Trophoblast cell (in vitro differentiated cells and primary cell): ENCODE data around the gene WWTR1.

Experiments
- DNase-seq, 2 donors: peaks; one replicate each; pipeline ENCODE4 v3.0.0-alpha.2; 2016
- H2AFZ ChIP-seq: 2 replicates; pipeline ENCODE4 v1.6.1; 2013; ENCODE audit warnings: low read length, moderate library complexity, mild to moderate bottlenecking; ENCODE audit not compliant: insufficient read depth, poor library complexity
- H2AK5ac ChIP-seq: 2 replicates; pipeline ENCODE4 v1.6.1; 2013; ENCODE audit warnings: mild to moderate bottlenecking, low read length
- H2BK120ac ChIP-seq: 2 replicates; pipeline ENCODE4 v1.6.1; 2013; ENCODE audit warnings: low read length, mild to moderate bottlenecking, moderate library complexity; ENCODE audit not compliant: insufficient read depth, poor library complexity
- H2BK12ac ChIP-seq: 2 replicates; pipeline ENCODE4 v1.6.1; 2013; ENCODE audit warnings: mild to moderate bottlenecking, low read length, moderate library complexity
- H2BK5ac ChIP-seq: 2 replicates; pipeline ENCODE4 v1.6.1; 2013; ENCODE audit warnings: low read length, low read depth, moderate library complexity, mild to moderate bottlenecking; ENCODE audit not compliant: poor library complexity
- H3K14ac ChIP-seq: 2 replicates; pipeline ENCODE4 v1.6.1; 2013; ENCODE audit warnings: mild to moderate bottlenecking, low read length
- H3K18ac ChIP-seq: 2 replicates; pipeline ENCODE4 v1.6.1; 2013; ENCODE audit warnings: mild to moderate bottlenecking, low read length
- H3K23ac ChIP-seq: 2 replicates; pipeline ENCODE4 v1.6.1; 2013; ENCODE audit warnings: low read length
- H3K27ac ChIP-seq: 2 replicates; pipeline ENCODE4 v1.5.1; 2013; ENCODE audit warnings: low read depth, mild to moderate bottlenecking, inconsistent platforms, low read length, moderate library complexity
- H3K27me3 ChIP-seq: 2 replicates; pipeline ENCODE4 v1.6.1; 2013; ENCODE audit warnings: inconsistent platforms, mild to moderate bottlenecking, low read length, moderate library complexity; ENCODE audit not compliant: insufficient read depth
- H3K36me3 ChIP-seq, 2 experiments: 1 replicate in 1 of 2; 2 replicates in 1 of 2; pipeline ENCODE4 v1.6.1; 2013; ENCODE audit warnings: low read length in 2 of 2, mild to moderate bottlenecking in 2 of 2, moderate library complexity in 1 of 2; ENCODE audit not compliant: insufficient read depth in 2 of 2, control insufficient read depth in 1 of 2
- H3K4ac ChIP-seq: 2 replicates; pipeline ENCODE4 v1.6.1; 2013; ENCODE audit warnings: low read depth, mild to moderate bottlenecking, low read length, moderate library complexity
- H3K4me1 ChIP-seq, 2 experiments: 1 replicate in 1 of 2; 2 replicates in 1 of 2; pipeline ENCODE4 v1.6.1; 2013; ENCODE audit warnings: low read length in 2 of 2, mild to moderate bottlenecking in 2 of 2, moderate library complexity in 1 of 2; ENCODE audit not compliant: insufficient read depth in 2 of 2, control insufficient read depth in 1 of 2
- H3K4me2 ChIP-seq: 2 replicates; pipeline ENCODE4 v1.6.1; 2013; ENCODE audit warnings: inconsistent platforms, mild to moderate bottlenecking, low read length, moderate library complexity
- H3K4me3 ChIP-seq: 2 replicates; pipeline ENCODE4 v1.5.1; 2013; ENCODE audit warnings: mild to moderate bottlenecking, low read depth, low read length, inconsistent platforms
- H3K79me1 ChIP-seq: one replicate; pipeline ENCODE4 v1.6.1; 2013; ENCODE audit warnings: low read length
- H3K79me2 ChIP-seq: 2 replicates; pipeline ENCODE4 v1.6.1; 2013; ENCODE audit warnings: low read length, mild to moderate bottlenecking; ENCODE audit not compliant: control insufficient read depth, insufficient read depth, poor library complexity
- H3K9ac ChIP-seq: 2 replicates; pipeline ENCODE4 v1.6.1; 2013; ENCODE audit warnings: mild to moderate bottlenecking, low read length
- H3K9me3 ChIP-seq: 2 replicates; pipeline ENCODE4 v1.6.1; 2013; ENCODE audit warnings: low read depth, mild to moderate bottlenecking, control low read depth, inconsistent platforms, low read length; ENCODE audit not compliant: insufficient read depth
- H4K12ac ChIP-seq: 2 replicates; pipeline ENCODE4 v1.6.1; 2013; ENCODE audit warnings: low read depth, mild to moderate bottlenecking, low read length, moderate library complexity
- H4K8ac ChIP-seq: 2 replicates; pipeline ENCODE4 v1.6.1; 2013; ENCODE audit warnings: low read depth, mild to moderate bottlenecking, low read length, moderate library complexity
- H4K91ac ChIP-seq: one replicate; pipeline ENCODE4 v1.6.1; 2013; ENCODE audit warnings: low read depth, mild to moderate bottlenecking, low read length, moderate library complexity
- WGBS: extraction: QIAGEN DNeasy Blood & Tissue Kit; methylation state at CpG from one replicate; pipeline ENCODE4 v1.1.7; 2013; ENCODE audit warnings: missing lambda C conversion rate; ENCODE audit not compliant: insufficient read length, insufficient coverage; ENCODE audit errors: extremely low coverage; 5-methylcytosine and 5-hydroxymethylcytosine counted together

The WWTR1 gene

GRCh38 chr3:149534082-149534481 lies 123.7 kb downstream of the WWTR1 start:
- DNase-seq, result no peak
- Histone ChIP-seq H2BK5ac (no peak overlapping the region), H3K14ac (no peak overlapping the region), H3K23ac (no peak overlapping the region), H3K18ac (no peak overlapping the region), H3K4ac (no peak overlapping the region), H4K8ac (no peak overlapping the region), H3K27me3 (no peaks in the 10 kb centered on the region), H3K4me3 (no peak overlapping the region), H2BK120ac (no peak overlapping the region), H3K36me3 (peaks cover 0 to 4% of the 10 kb centered on the region in 2 experiments), H3K9ac (no peak overlapping the region), H3K79me1 (peaks cover 2% of the 10 kb centered on the region), H4K91ac (no peak overlapping the region), H3K27ac (no peak overlapping the region), H3K4me1 (peaks cover 5 to 17% of the 10 kb centered on the region in 2 experiments), H4K12ac (no peak overlapping the region), H3K9me3 (no peaks in the 10 kb centered on the region), H2AFZ (no peak overlapping the region), H2BK12ac (no peak overlapping the region), H3K79me2 (peaks cover 3% of the 10 kb centered on the region), H2AK5ac (no peak overlapping the region), H3K4me2 (no peak overlapping the region)
- no CpG with 5 or more reads among the region's 4 CpGs for WGBS

DNA sequence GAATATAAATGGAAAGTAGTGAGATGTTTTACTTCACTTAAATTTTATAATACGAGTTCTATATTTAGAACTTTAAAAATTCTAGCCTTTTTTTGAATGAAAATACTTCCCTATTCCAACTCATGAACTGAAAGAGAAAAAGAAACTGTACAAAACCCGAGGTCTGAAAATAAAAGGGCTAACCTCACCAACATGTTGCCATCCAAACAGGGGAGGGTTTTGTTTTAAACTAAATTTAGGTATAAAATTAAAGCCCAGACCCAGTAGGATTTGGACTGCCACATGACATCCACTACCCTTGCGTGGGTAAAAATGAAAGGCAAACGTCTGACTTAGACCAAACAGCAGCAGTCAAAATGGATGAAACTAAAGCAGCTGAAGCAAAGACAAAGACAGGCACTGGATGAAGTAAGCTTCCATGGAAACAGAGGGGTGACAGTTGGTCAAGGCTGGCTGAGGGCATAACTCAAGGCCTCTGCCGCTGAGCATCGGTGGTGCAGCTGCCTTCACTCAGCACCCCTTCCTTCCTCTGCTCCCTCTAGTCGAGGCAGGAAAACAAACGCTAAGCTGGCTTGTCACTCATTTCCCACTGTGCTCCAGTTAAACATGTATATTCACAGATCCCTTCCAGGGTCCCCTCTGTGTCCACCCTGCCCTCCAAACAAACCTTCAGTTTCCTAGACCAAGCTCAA lies 125.2 kb downstream of the WWTR1 start:
- H4K12ac ChIP-seq, result no peak overlapping the region
- H3K14ac ChIP-seq, result peak overlapping the region; percentile 35
- H2AFZ ChIP-seq, result peak overlapping the region; percentile 38
- H3K4ac ChIP-seq, result peak overlapping the region; percentile 17
- H2BK120ac ChIP-seq, result peak overlapping the region; percentile 31
- peaks cover 4% of the 10 kb centered on the region for H3K79me1 ChIP-seq
- no peak overlapping the region for H2BK5ac ChIP-seq
- no peak overlapping the region for H3K4me2 ChIP-seq
- no peaks in the 10 kb centered on the region for H3K9me3 ChIP-seq
- peak overlapping the region; percentile 23 for H2AK5ac ChIP-seq
- no peak overlapping the region for H3K27ac ChIP-seq
- peak overlapping the region; percentile 41 for H3K9ac ChIP-seq
- peak overlapping the region; percentile 5 for H3K18ac ChIP-seq
- H3K23ac ChIP-seq, result no peak overlapping the region
- no peak for DNase-seq
- H3K27me3 ChIP-seq, result no peaks in the 10 kb centered on the region
- peak overlapping the region; percentile 51 for H2BK12ac ChIP-seq
- peaks cover 0 to 4% of the 10 kb centered on the region in 2 experiments for H3K36me3 ChIP-seq
- no peak overlapping the region for H4K91ac ChIP-seq
- H3K79me2 ChIP-seq, result peaks cover 3% of the 10 kb centered on the region
- peak overlapping the region; percentile 2 for H4K8ac ChIP-seq
- WGBS, result no CpG with 5 or more reads among the region's 8 CpGs
- no peak overlapping the region for H3K4me3 ChIP-seq
- H3K4me1 ChIP-seq, result peaks cover 5 to 16% of the 10 kb centered on the region in 2 experiments

DNA sequence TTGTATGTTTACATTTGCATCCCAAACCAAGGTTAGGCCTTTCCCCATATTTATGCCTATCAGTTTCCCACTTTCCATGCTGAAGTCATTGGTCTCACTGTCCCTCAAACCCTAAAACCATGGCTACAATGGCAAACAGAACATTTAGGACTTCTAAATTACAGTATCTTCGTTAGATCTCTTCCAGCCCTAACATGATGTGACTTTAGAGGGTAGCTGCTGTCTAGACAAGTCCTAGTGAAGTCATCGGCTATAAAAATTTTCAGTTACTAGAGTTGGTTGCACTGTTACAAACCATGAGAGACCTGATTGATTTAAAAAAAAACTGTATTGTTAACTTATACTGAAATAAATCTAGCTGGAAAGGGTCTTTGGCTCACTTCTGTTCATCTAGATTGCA lies 128.7 kb downstream of the WWTR1 start:
- no peak overlapping the region for H4K12ac ChIP-seq
- H3K79me1 ChIP-seq, result peaks cover 2% of the 10 kb centered on the region
- WGBS, result no CpG with 5 or more reads among the region's 2 CpGs
- H3K23ac ChIP-seq, result no peak overlapping the region
- no peak overlapping the region for H3K14ac ChIP-seq
- H3K4me1 ChIP-seq, result peaks cover 2 to 5% of the 10 kb centered on the region in 2 experiments
- H3K79me2 ChIP-seq, result peaks cover 3% of the 10 kb centered on the region
- H3K27ac ChIP-seq, result peak overlapping the region; percentile 46
- no peak overlapping the region for H2BK120ac ChIP-seq
- H2BK12ac ChIP-seq, result no peak overlapping the region
- no peak overlapping the region for H3K4me2 ChIP-seq
- H3K27me3 ChIP-seq, result no peaks in the 10 kb centered on the region
- H3K4ac ChIP-seq, result no peak overlapping the region
- no peak for DNase-seq
- no peaks in the 10 kb centered on the region for H3K9me3 ChIP-seq
- no peak overlapping the region for H2AK5ac ChIP-seq
- no peak overlapping the region for H3K9ac ChIP-seq
- H3K36me3 ChIP-seq, result peaks cover 0 to 6% of the 10 kb centered on the region in 2 experiments
- no peak overlapping the region for H3K18ac ChIP-seq
- H4K91ac ChIP-seq, result no peak overlapping the region
- H2BK5ac ChIP-seq, result no peak overlapping the region
- H3K4me3 ChIP-seq, result no peak overlapping the region
- H2AFZ ChIP-seq, result no peak overlapping the region
- no peak overlapping the region for H4K8ac ChIP-seq

- no peak overlapping the region for H3K23ac ChIP-seq
- H3K9ac ChIP-seq, result no peak overlapping the region
- H2BK5ac ChIP-seq, result no peak overlapping the region
- H4K12ac ChIP-seq, result no peak overlapping the region
- peaks cover 2 to 4% of the 10 kb centered on the region in 2 experiments for H3K4me1 ChIP-seq
- WGBS, result no CpG with 5 or more reads among the region's 4 CpGs
- no peak overlapping the region for H3K27ac ChIP-seq
- H3K27me3 ChIP-seq, result no peaks in the 10 kb centered on the region
- peak overlapping the region; percentile 55 for H3K4ac ChIP-seq
- no peak overlapping the region for H3K18ac ChIP-seq
- no peak overlapping the region for H2AFZ ChIP-seq
- H3K4me3 ChIP-seq, result no peak overlapping the region
- peaks cover 2% of the 10 kb centered on the region for H3K79me1 ChIP-seq
- H4K8ac ChIP-seq, result no peak overlapping the region
- H3K79me2 ChIP-seq, result peaks cover 3% of the 10 kb centered on the region
- no peak overlapping the region for H4K91ac ChIP-seq
- no peak overlapping the region for H2BK12ac ChIP-seq
- no peak for DNase-seq
- no peak overlapping the region for H2BK120ac ChIP-seq
- H3K4me2 ChIP-seq, result no peak overlapping the region
- peaks cover 2 to 12% of the 10 kb centered on the region in 2 experiments for H3K36me3 ChIP-seq
- H3K9me3 ChIP-seq, result no peaks in the 10 kb centered on the region
- H3K14ac ChIP-seq, result no peak overlapping the region
- no peak overlapping the region for H2AK5ac ChIP-seq
Measured at GRCh38 chr3:149528340-149528650, 129.5 kb downstream of the WWTR1 start.
